Measurements from ENCODE around the gene ZYG11B. TPM values are rescaled to one million over a fixed set of nuclear protein-coding genes. Genes with fewer than 3 reads are reported as not detected.
A peak's percentile ranks its signal among the peaks of the same experiment; 100 is the strongest.

The ZYG11B gene
- total and polyA plus RNA-seq, 9 of the 15 experiments (the other 6 are each of a cell fraction or from before 2014, with no cell fraction given): 4.9 to 22.2 (median 12.2) TPM

GRCh38 chr1:52697795-52698674 is 28.2 kb upstream of the ZYG11B start, which contains the start of gene COA7 (continued):
- TF ChIP-seq HNRNPH1 (optimal IDR thresholded peaks at IDR 0.05; ENCODE audit: low read depth, low read length) (no peak), SMARCA4 (IDR thresholded peaks at IDR 0.05) (no peak; the same call in 1 of the 2 replicates), ZNF436 (CRISPR knock-in tag; IDR thresholded peaks at IDR 0.05) (0 out of 2 replicates have a peak, but pooled peaks have one; percentile 14), POLR2B (IDR thresholded peaks at IDR 0.05; ENCODE audit: low read depth, partially characterized antibody) (peak; percentile 74), ZNF197 (CRISPR knock-in tag; IDR thresholded peaks at IDR 0.05; ENCODE audit: low read depth) (no peak), NFE2L1 (tag; IDR thresholded peaks at IDR 0.05; ENCODE audit: borderline replicate concordance, low read depth) (no peak), YY1 (IDR thresholded peaks at IDR 0.05; ENCODE audit: borderline replicate concordance in 1 of 3, control insufficient read depth in 1 of 3, extremely low read depth in 1 of 3, insufficient read depth in 3 of 3, insufficient read length in 1 of 3, insufficient replicate concordance in 2 of 3, low read depth in 1 of 3, low read length in 2 of 3) (peak; percentile 59 to 94 (median 87)), ELF2 (CRISPR knock-in tag; IDR thresholded peaks at IDR 0.05) (0 out of 2 replicates have a peak, but pooled peaks have one; percentile 35), BRD4 (IDR thresholded peaks at IDR 0.05) (peak; percentile 86; the same call in 1 of the 2 replicates), ZNF584 (CRISPR knock-in tag; IDR thresholded peaks at IDR 0.05; ENCODE audit: low read depth) (peak; percentile 82; the same call in 1 of the 2 replicates), ZNF609 (CRISPR knock-in tag; IDR thresholded peaks at IDR 0.05; ENCODE audit: borderline replicate concordance) (peak; percentile 77), CUX1 (CRISPR knock-in tag; IDR thresholded peaks at IDR 0.05) (no peak), XRCC5 (IDR thresholded peaks at IDR 0.05; ENCODE audit: low read depth, low read length) (no peak), CBFB (CRISPR knock-in tag; IDR thresholded peaks at IDR 0.05) (0 out of 2 replicates have a peak, but pooled peaks have one; percentile 79), SP2 (IDR thresholded peaks at IDR 0.05; ENCODE audit: extremely low read depth, low read depth, low read length, poor library complexity, severe bottlenecking) (no peak), ZNF24 (IDR thresholded peaks at IDR 0.05) (peak; percentile 32; the same call in 1 of the 2 replicates)

Measured in K562 (cell line).